Measurements from ENCODE around the gene PPFIA1. TPM values are rescaled to one million over a fixed set of nuclear protein-coding genes. Genes with fewer than 3 reads are reported as not detected.

Gene PPFIA1
- total RNA-seq, 4 donors from 2014 or later, result 46.3 to 51.5 (median 47.2) TPM

DNA sequence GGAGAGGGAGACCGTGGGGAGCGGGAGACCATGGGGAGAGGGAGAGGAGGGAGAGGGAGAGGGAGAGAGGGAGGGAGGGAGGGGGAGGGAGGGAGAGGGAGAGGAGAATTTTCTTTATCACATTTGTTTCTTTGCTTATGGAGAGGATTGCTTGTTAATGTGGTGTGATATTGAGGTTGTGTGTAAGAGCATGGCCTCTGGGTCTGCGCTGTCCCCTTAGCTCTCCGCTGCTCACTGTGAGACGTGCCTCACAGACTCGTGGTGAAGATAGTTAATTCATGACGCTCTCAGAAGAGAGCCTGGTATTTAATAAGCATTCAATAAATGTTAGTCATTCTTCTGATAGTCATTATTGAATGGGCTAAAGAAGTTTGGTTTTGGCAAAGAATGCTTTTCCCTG is 26.2 kb downstream of the PPFIA1 start:
- WGBS, result 89% methylated on average over 7 of the region's 7 CpGs
- peaks cover 0 to 43% (median 35%) of the 10 kb centered on the region in 4 donors for H3K36me3 ChIP-seq
- no peak overlapping the region for H3K27ac ChIP-seq (replicated peaks in 1 of 4)
- intact Hi-C loops (cut with DNase I), result no loop called here
- no peaks in the 10 kb centered on the region for H3K9me3 ChIP-seq
- H3K4me1 ChIP-seq, result peaks cover 0 to 5% (median 0%) of the 10 kb centered on the region in 4 donors
- DNase-seq (ENCODE audit: extremely low spot score), result no peak
- no peaks in the 10 kb centered on the region for H3K27me3 ChIP-seq
- no peak overlapping the region for H3K4me3 ChIP-seq
- TF ChIP-seq POLR2AphosphoS5 (IDR thresholded peaks at IDR 0.05), result no peak
- TF ChIP-seq, protein P1, sequence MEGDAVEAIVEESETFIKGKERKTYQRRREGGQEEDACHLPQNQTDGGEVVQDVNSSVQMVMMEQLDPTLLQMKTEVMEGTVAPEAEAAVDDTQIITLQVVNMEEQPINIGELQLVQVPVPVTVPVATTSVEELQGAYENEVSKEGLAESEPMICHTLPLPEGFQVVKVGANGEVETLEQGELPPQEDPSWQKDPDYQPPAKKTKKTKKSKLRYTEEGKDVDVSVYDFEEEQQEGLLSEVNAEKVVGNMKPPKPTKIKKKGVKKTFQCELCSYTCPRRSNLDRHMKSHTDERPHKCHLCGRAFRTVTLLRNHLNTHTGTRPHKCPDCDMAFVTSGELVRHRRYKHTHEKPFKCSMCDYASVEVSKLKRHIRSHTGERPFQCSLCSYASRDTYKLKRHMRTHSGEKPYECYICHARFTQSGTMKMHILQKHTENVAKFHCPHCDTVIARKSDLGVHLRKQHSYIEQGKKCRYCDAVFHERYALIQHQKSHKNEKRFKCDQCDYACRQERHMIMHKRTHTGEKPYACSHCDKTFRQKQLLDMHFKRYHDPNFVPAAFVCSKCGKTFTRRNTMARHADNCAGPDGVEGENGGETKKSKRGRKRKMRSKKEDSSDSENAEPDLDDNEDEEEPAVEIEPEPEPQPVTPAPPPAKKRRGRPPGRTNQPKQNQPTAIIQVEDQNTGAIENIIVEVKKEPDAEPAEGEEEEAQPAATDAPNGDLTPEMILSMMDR (IDR thresholded peaks at IDR 0.05), result no peak
- no peak for TF ChIP-seq EP300 (IDR thresholded peaks at IDR 0.05)
- no peak for TF ChIP-seq POLR2A (IDR thresholded peaks at IDR 0.05; ENCODE audit: low read depth)

- Histone ChIP-seq H3K4me3 (no peak overlapping the region), H3K27ac (replicated peaks in 1 of 4) (no peak overlapping the region), H3K36me3 (peaks cover 0 to 39% (median 30%) of the 10 kb centered on the region in 4 donors), H3K27me3 (no peaks in the 10 kb centered on the region), H3K9me3 (no peaks in the 10 kb centered on the region), H3K4me1 (peaks cover 0 to 9% (median 6%) of the 10 kb centered on the region in 4 donors)
- TF ChIP-seq POLR2A (IDR thresholded peaks at IDR 0.05; ENCODE audit: low read depth) (no peak), POLR2AphosphoS5 (IDR thresholded peaks at IDR 0.05) (no peak), EP300 (IDR thresholded peaks at IDR 0.05) (no peak)
- TF ChIP-seq, protein P1 (IDR thresholded peaks at IDR 0.05), result no peak
- no peak for DNase-seq (ENCODE audit: extremely low spot score)
- intact Hi-C loops (cut with DNase I), result no loop called here
Observed at GRCh38 chr11:70297341-70297740, 26.9 kb downstream of the PPFIA1 start.

- intact Hi-C loops (cut with DNase I), result no loop called here
Observed at GRCh38 chr11:70298243-70298915, 27.9 kb downstream of the PPFIA1 start.

DNA sequence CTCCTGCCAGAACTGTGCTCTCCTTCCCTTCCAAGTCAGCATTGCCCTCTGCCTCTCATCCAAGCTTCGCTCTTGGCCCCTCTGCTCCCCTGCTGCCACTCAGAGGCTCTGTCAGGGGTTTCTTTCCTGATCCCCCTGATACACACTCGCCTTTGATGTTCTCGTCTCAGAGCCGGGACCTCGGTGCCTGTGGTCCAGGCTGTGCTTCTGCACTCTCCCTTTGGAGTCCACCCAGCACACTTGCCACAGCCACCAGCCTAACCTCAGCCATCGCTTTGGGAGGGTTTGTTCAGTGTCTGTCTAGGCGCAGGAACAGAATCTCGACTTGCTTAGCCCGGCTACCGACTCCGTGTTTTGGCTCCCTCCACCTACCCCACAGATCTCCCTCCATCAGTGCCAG is 29.1 kb downstream of the PPFIA1 start:
- DNase-seq (ENCODE audit: extremely low spot score), result no peak
- no peak overlapping the region for H3K4me3 ChIP-seq
- H3K9me3 ChIP-seq, result no peaks in the 10 kb centered on the region
- WGBS, result 96% methylated on average over 11 of the region's 11 CpGs
- intact Hi-C loops (cut with DNase I), result no loop called here
- TF ChIP-seq POLR2AphosphoS5 (IDR thresholded peaks at IDR 0.05), result no peak
- no peak for TF ChIP-seq POLR2A (IDR thresholded peaks at IDR 0.05; ENCODE audit: low read depth)
- TF ChIP-seq, protein P1 (IDR thresholded peaks at IDR 0.05), result no peak
- TF ChIP-seq EP300 (IDR thresholded peaks at IDR 0.05), result no peak
- peaks cover 13 to 26% (median 22%) of the 10 kb centered on the region in 4 donors for H3K4me1 ChIP-seq
- no peak overlapping the region for H3K27ac ChIP-seq (replicated peaks in 1 of 4)
- peaks cover 0 to 26% (median 15%) of the 10 kb centered on the region in 4 donors for H3K36me3 ChIP-seq
- H3K27me3 ChIP-seq, result no peaks in the 10 kb centered on the region

More at GRCh38 chr11:70298243-70298915, 27.9 kb downstream of the PPFIA1 start:
- peaks cover 0 to 32% (median 21%) of the 10 kb centered on the region in 4 donors for H3K36me3 ChIP-seq
- DNase-seq (ENCODE audit: extremely low spot score), result no peak
- no peaks in the 10 kb centered on the region for H3K27me3 ChIP-seq
- no peak overlapping the region for H3K4me3 ChIP-seq
- TF ChIP-seq EP300 (IDR thresholded peaks at IDR 0.05) (no peak), POLR2A (IDR thresholded peaks at IDR 0.05; ENCODE audit: low read depth) (no peak), POLR2AphosphoS5 (IDR thresholded peaks at IDR 0.05) (no peak)
- TF ChIP-seq, protein P1 (IDR thresholded peaks at IDR 0.05), result no peak
- WGBS, result 91% methylated on average over 5 of the region's 5 CpGs
- no peak overlapping the region for H3K27ac ChIP-seq (replicated peaks in 1 of 4)
- peaks cover 8 to 18% (median 16%) of the 10 kb centered on the region in 4 donors for H3K4me1 ChIP-seq
- H3K9me3 ChIP-seq, result no peaks in the 10 kb centered on the region
